HG02970 (cell line): ENCODE data around the gene SBK1.
"Not testable (repeated sequence)": the region's sequence is repeated elsewhere in the genome, so short reads cannot be mapped to it uniquely, and the experiment has no call there.

Experiments
- ATAC-seq: cut with Tn5 transposase; IDR thresholded peaks from one replicate; pipeline ENCODE4 v1.9.1; 2021; ENCODE audit warnings: mild to moderate bottlenecking, moderate library complexity, moderate number of reproducible peaks; ENCODE audit not compliant: unreplicated experiment, low FRiP score

SBK1 gene

DNA sequence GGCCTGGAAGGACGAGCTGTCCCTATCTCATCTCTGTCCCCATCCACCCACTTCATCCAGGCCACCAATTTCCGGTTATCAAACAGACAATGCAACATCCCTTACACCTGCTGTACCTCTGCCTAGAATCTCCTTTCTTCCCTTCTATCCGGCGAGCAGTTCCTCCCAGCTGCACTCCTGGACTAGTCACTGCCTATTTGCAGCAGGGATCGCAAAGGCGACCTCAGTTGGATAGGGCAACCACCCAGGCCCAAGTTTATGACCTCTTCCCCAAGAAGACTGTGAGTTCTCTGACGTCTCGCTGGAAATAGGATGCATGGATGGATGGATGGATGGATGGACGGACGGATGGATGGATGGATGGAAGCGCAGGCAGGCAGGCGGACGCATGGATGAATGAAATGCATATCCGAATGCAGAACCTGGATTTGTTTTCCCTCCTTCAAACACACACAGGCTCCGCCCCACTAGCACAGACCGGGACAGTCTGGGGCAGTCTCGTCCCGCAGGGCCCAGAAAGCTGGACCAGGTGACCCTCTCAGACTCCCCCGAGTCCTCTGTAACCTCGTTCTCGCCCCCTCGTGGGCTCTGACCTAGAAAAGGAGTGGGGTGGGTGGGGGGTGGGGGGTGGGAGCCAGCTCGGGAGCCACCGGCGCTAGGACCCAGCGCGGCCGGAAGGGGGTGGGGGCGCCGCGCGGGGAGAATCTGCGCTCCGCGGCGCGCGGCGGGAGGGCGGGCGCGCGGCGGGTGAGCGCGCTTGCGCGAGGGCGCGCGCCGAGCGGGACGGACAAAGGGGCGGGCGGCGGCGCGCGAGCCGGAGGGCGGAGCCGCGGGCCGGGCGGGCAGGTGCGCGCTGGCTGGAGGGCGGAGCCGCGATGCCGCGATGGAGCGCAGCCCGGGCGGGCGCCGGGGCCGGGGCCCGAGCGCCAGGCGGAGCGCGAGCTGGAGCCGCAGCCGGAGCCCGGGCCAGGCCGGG is at the start of gene SBK1:
SBK1 (plus strand) TSS at position 875 of the 976 bp plus-strand sequence. CDS start 24,867 bp downstream, outside the sequence.
- peak; percentile 89 for ATAC-seq

DNA sequence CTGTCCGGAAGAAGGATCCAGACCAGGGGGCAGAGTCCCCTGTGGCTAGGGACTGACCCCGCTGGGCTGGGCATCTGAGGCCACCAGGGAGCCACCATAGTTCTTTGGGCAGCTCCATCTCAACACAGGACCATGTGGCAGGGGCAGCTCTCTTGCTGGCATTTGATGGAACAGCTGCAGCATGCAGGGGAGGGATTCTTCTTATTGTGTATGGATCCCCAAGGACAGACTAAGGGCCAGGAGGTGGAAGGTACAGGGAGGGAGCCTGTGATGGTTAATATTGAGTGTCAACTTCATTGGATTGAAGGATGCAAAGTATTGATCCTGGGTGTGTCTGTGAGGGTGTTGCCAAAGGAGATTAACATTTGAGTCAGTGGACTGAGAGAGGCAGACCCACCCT is 42.8 kb upstream of the SBK1 start:
- ATAC-seq = not testable (repeated sequence)

DNA sequence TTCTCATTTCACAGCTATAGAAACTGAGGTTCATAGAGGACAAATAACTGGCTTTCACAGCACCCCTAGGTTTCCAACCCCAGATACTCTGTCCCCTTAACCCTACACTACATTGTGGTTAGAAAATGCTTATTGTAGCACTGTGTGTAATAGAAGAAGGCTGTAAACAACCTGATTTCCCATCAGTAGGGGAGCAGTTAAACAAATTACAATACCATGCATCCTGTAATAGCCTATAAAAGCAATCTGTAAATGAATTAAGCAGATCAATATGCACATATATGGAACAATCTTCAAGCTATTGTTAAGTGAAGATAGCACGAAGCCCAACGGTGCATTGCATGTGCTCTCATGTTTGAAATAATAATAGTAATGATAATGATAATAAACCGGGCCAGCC is 41.3 kb upstream of the SBK1 start:
- no peak for ATAC-seq

GRCh38 chr16:28254158-28254557 is 38.2 kb upstream of the SBK1 start:
- ATAC-seq = no peak

GRCh38 chr16:28255838-28256237 is 36.5 kb upstream of the SBK1 start:
- no peak for ATAC-seq

GRCh38 chr16:28257256-28257655 is 35.1 kb upstream of the SBK1 start:
- no peak for ATAC-seq

DNA sequence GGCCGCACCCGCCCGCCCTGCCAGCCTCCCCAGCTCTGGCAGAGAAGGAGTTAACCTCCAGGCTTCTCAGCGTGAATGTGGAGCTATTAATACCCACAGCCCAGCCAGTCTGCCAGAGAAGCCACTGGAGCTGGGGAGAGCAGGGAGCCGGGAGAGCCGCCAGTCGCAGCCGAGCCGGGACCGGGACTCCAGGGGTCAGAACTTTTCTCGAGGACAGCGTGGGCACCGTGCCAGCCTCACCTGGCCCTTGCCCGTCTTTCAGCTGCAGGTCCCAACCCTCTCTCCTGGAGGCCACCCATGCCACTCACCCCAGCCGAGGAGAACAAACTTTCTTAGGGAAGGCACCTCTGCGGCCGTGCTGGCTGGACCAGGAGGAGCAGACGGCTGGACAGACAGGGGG is 33.8 kb upstream of the SBK1 start:
- ATAC-seq = no peak

- no peak for ATAC-seq
Measured at GRCh38 chr16:28259091-28259780, 33.1 kb upstream of the SBK1 start.

DNA sequence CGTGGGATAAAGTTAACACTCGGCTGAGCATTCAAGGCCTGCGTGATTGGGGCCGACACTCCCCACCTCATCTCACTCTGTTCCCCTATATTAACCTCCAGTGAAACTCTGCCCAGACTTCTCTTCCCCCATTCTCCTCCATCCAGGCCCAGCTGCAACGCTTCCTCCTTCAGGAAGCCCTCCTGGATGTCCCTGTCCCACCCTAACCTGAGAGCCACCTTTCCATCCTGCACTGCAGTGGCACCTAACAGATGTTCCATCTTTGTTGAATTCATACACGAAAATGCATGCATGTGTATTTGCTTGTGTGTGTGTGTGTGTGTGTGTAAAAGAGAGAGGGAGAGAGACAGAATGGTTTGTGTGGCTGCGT is 32.6 kb upstream of the SBK1 start:
- ATAC-seq = no peak

- no peak for ATAC-seq
Measured at GRCh38 chr16:28260193-28260592, 32.1 kb upstream of the SBK1 start.

DNA sequence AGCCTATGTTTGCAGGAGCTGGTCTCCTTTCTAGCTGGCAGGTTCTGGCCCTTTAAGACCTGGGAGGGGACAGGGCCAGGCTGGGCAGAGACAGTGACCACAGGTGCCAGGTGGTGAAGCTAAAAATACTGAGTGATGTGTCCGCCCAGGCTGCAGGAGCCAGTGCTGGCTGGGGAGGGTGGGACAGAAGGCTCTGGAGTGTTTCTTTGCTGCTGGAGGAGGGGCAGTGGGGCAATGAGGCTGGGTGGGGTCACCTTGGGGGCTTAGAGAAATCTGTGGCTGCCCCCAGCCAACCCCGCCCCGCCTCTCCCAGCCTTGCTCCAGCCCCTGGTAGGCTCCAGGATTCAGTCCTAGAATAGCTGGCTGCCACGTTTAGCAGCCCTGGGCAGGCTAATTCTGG is 30.4 kb upstream of the SBK1 start:
- no peak for ATAC-seq

- no peak for ATAC-seq
Measured at GRCh38 chr16:28263305-28263704, 29.0 kb upstream of the SBK1 start.

DNA sequence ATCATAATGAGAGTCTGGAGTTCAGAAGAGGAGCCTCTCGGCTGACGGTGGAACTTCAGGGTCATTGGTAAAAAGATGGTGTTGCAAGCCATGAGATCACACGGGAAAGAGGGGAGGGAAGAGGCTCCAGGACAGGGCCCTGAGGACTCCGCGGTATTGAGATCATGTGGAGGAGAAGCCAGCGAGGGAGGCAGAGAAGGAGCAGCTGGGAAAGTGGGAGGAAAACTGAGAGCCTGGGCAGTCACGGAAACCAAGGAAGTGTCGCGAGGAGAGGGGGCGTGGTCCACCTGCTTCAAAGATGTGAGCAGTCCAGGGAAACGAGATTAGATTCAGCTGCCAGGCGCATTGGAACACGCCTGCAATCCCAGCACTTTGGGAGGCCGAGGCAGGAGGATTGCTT is 27.7 kb upstream of the SBK1 start:
- ATAC-seq = no peak

DNA sequence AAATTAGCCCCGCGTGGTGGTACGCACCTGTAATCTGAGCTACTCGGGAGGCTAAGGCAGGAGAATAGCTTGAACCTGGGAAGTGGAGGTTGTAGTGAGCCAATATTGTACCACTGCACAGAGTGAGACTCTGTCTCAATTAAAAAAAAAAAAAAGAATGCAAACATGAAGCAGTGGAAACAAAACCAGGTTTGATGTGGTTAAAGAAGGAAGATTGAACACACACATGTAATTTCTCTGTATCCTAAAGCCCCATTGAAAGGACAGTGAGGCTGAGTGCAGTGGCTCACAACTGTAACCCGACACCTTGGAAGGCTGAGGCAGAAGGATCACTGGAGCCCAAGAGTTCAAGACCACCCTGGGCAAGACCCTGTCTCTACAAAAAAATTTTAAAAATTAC is 26.5 kb upstream of the SBK1 start:
- ATAC-seq = no peak

DNA sequence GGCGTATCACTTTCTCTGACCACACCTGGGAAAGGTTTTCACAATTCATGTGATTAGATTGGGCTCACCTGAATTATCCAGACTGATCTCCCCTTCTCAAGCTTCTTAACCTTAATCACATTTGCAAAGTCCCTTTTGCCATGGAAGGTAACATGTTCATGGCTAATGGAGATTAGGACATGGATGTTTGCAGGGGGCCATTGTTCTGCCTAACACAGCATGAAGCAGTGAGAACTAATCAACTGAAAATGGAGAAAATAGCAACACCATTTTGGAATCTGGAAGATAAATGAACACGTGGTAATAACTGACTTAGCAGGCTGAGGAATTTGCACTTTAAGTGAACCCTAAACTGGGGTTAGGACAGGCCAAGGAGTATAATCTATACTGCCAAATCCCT is 25.0 kb upstream of the SBK1 start:
- ATAC-seq = no peak

GRCh38 chr16:28273511-28273910 is 18.8 kb upstream of the SBK1 start:
- ATAC-seq = no peak

DNA sequence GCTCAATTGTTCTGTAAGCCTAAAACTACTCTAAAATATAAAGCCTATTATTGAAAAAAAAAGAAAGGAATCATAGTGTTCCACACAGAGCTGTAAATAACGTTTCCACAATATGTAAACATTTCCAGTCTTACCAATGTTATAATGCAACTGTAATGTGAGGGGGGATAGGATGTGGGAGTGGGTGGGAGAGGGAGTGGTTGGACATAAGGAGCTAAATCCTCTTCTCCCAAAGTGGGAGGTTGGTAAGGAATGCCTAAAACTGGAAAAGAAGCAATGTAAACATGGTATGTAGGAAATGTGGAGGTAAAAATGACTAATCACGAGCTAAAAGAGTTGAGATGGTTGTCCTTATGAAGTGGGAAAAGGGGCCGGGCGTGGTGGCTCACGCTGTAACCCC is 17.6 kb upstream of the SBK1 start:
- no peak for ATAC-seq

- ATAC-seq = no peak
Measured at GRCh38 chr16:28276301-28276700, 16.0 kb upstream of the SBK1 start.

GRCh38 chr16:28277537-28278388 is 14.6 kb upstream of the SBK1 start:
- ATAC-seq = no peak

GRCh38 chr16:28279006-28279405 is 13.3 kb upstream of the SBK1 start:
- ATAC-seq = no peak
